Measurements from ENCODE around the gene ANKS1A.

GRCh38 chr6:34957231-34957783 lies 68.3 kb downstream of the ANKS1A start:
- TF ChIP-seq POLR2A (IDR thresholded peaks at IDR 0.05; ENCODE audit: low read length) = no peak
- TF ChIP-seq HEYL (CRISPR knock-in tag; IDR thresholded peaks at IDR 0.05) = no peak
- TF ChIP-seq POLR2AphosphoS2 (conservative IDR thresholded peaks at IDR 0.05; ENCODE audit: low read length) = no peak
- TF ChIP-seq SMC3 (IDR thresholded peaks at IDR 0.05) = no peak

Data from A549 (cell line).